SKM-1 (cell line): ENCODE results near the gene TMEM53.

Source experiments
- DNase-seq: peaks from one replicate; lab custom pipeline; 2025; ENCODE audit not compliant: unreplicated experiment; lab: John Stamatoyannopoulos, UW

TMEM53 gene

DNA sequence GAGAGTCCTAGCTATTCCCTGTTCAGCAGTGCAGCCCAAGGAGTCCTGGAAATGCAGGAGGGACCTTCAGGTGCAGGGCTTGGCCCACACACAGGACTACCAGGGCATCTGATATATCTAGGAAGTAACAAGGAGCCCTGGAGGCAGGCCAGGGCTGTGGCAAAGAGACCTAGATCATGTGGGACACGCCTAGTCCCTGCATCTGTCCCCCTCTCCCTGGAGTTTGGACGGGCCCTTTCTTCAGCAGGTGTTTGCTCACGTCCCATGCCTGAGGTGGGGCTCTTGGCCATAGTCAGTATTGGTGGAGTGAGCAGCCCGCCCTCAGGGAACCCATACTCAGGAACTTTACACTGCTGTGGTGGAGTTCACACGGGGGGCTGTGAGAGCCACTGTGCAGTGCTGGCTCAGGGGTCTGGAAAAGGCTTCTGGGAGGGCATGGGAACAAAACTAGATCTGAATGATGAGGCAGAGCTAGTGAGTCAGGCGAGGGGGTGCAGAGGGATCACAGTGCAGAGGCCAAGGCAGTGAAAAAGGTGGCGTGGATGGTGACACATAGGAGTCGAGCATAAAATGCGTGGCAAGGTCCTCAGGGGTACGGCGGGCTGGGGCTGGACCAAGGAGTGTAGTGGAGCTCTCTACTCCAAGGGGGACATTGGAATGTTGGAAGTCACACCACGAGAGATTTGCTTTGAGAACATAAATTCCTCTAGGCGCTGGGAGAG lies 25.6 kb downstream of the TMEM53 start:
- no peak for DNase-seq

- no peak for DNase-seq
Observed at GRCh38 chr1:44647896-44648295, 26.4 kb downstream of the TMEM53 start.

DNA sequence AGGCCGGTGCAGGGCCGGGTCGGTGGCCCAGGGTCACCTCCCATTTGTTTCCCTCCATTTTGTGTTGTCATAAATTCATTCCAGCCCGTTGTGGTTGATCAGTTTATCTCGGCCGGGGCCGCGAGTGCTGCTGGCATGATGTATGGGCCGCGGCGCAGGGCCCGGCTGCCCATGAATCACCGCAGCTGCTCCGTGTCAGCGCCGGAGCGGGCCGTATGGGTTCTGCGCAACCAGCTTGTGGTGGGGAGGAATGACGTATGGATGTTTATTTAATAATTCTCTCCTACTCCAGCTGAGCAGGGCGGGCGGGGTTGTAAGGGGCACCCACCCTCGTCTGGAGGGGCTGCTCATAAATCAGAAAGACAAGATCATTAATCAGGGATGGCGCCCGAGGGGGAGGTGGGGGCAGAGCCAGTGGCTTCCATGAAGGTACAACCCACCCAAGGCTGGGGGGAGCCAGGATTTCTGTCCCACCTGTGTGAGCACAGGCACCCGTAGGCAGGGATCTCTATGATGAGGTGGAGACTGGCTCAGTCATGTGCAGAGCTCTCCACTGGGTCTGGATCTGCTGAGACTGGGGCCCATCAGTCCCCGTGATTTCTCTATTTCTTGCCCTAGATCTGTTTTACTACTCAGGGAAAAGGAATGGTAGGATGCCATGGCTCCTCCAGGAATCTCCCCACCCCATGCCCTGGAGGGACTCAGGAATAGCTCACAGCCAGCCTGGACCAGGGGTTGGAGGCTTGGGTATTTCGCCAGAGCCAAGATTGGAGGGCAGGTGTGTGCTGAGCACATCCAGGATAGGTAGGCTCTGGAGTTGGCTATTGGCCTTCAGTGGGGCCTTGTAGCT lies 27.8 kb downstream of the TMEM53 start:
- no peak for DNase-seq

- no peak for DNase-seq
Observed at GRCh38 chr1:44645476-44646244, 28.6 kb downstream of the TMEM53 start.

GRCh38 chr1:44644806-44645205 lies 29.5 kb downstream of the TMEM53 start:
- no peak for DNase-seq

DNA sequence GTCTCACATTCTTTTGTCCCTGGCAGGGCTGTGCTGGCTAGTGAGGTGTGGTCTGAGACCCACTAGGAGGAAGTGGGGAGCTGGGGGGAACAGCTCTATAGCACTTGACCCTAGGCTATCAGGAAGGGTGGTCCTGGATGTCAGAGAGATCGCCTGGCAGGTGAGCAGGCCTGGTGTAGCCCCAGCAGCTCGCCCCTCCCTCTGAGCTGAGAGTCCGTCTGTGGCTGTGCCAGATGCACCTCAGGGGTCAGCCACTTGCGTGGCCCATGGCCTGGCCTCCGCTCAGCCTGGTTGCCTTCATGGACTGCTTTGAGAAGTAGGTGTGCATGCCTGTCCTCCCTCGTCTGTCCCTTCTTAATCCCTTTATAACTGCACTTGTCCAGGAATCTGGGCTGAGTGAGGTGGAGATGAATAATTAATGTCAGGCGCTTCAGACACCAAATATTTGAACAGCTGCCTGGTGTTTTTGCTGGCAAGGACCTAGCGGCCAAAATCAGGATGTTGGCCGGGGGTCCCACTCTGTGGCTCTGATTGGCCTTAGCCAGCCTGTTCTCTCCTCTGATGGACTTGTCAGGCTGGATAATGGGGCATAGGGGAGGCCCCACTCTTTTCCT lies 30.5 kb downstream of the TMEM53 start:
- no peak for DNase-seq

GRCh38 chr1:44642925-44643324 lies 31.4 kb downstream of the TMEM53 start:
- DNase-seq: no peak

DNA sequence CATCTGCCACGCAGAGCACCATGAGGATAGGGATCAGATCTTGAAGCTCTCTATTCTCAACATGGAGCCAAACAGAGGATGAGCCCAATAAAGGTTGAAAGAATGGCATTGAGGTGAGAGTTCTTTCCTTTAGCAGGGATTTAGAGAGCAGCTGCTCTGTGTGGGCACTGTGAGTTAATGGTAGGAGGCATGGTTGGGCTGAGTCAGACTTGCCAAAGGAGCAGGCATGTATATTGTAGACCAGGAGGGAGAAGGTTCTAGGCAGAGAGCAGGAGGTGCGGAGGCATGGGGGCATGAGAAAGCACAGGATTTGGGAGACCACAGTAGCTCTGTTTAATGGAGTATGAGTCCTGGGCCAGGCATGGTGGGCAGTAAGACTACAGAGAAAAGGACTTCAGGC lies 32.0 kb downstream of the TMEM53 start:
- DNase-seq: no peak

GRCh38 chr1:44641126-44642102 lies 32.9 kb downstream of the TMEM53 start:
- no peak for DNase-seq

GRCh38 chr1:44640200-44640853 lies 34.0 kb downstream of the TMEM53 start:
- DNase-seq: no peak

- DNase-seq: no peak
Observed at GRCh38 chr1:44637702-44638411, 36.4 kb downstream of the TMEM53 start.

- DNase-seq: no peak
Observed at GRCh38 chr1:44636688-44637598, 37.3 kb downstream of the TMEM53 start.

DNA sequence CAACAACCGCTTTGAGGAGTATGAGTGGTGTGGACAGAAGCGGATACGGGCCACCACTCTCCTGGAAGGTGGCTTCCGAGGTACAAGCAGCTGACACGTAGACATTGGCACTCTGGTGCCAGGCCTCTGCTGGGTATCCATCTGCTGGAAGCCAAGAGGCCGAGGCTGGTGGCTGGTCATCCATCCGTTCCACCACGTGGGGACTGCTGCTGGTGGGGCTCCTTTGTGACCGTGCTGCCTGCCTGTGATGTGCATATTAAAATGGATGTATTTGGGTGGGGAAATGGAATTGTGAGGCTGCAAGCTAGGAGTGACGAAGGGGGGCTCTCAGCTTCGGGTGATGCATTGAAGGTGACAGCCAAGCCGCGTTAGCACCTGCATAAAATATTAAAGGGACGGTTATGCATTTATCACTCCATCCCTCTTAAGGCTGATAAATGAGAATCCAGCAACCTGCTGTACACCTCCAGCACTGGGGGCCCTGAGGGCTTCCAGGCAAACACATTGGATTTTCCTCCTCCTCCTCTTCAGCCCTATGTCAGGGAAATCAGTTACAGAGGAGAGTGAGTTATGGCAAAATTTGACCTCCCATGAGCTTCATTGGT lies 38.1 kb downstream of the TMEM53 start:
- DNase-seq: no peak

DNA sequence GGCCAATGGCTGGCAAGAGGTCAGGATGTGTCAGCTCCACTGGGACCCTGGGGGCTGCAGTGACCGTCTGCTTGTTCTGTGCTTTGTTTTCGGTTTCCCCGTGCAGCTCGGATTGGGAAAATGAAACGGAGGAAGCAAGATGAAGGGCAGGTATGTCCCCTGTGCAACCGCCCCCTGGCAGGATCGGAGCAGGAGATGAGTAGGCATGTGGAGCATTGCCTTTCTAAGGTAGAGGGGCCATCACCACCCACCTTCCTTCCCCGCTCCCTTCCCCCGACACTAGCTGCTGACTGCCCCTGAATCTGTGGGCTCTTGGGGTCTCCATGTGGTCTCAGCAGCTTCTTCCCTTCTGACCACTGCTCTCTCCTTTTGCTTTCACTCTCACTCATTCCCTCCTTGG lies 38.8 kb downstream of the TMEM53 start:
- no peak for DNase-seq

- DNase-seq: no peak
Observed at GRCh38 chr1:44634606-44635189, 39.6 kb downstream of the TMEM53 start.

- DNase-seq: peak; percentile 9
Observed at GRCh38 chr1:44632598-44632997, 41.7 kb downstream of the TMEM53 start.
